Measurements from ENCODE around the gene CFAP92.

DNA sequence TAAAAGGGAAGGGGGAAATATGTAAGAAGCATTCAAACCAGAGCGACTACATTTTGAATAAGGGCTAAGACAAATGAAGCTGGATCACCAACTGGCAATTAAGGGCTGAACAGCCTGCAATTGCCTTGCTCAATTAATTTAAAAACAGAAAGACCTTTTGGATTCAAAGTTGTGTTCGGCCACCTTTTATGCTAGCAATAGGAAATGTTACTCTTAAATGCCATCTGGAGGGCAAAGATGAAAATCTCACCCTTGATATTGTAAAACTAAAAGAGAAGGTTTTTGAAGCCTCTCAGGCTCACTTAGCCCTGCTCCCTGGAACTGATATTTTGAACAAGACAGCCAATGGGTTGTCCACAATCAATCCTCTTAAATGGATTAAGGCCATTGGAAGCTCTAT is 70.3 kb downstream of the CFAP92 start:
- TF ChIP-seq, protein P1, sequence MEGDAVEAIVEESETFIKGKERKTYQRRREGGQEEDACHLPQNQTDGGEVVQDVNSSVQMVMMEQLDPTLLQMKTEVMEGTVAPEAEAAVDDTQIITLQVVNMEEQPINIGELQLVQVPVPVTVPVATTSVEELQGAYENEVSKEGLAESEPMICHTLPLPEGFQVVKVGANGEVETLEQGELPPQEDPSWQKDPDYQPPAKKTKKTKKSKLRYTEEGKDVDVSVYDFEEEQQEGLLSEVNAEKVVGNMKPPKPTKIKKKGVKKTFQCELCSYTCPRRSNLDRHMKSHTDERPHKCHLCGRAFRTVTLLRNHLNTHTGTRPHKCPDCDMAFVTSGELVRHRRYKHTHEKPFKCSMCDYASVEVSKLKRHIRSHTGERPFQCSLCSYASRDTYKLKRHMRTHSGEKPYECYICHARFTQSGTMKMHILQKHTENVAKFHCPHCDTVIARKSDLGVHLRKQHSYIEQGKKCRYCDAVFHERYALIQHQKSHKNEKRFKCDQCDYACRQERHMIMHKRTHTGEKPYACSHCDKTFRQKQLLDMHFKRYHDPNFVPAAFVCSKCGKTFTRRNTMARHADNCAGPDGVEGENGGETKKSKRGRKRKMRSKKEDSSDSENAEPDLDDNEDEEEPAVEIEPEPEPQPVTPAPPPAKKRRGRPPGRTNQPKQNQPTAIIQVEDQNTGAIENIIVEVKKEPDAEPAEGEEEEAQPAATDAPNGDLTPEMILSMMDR (IDR thresholded peaks at IDR 0.05; ENCODE audit: insufficient read depth, low read depth, low read length): no peak
- no peak for TF ChIP-seq EZH2 (IDR thresholded peaks at IDR 0.05; ENCODE audit: insufficient read depth, low read length)
